ENCODE results near the gene ATP1B3.
"Not testable (repeated sequence)": the region's sequence is repeated elsewhere in the genome, so short reads cannot be mapped to it uniquely, and the experiment has no call there.

The ATP1B3 gene

GRCh38 chr3:141909408-141909807 lies 33.0 kb downstream of the ATP1B3 start:
- no peak for FAIRE-seq

- FAIRE-seq, result not testable (repeated sequence)
Observed at GRCh38 chr3:141909986-141910385, 33.5 kb downstream of the ATP1B3 start.

- FAIRE-seq, result no peak
Observed at GRCh38 chr3:141913150-141913811, 36.8 kb downstream of the ATP1B3 start.

- no peak for FAIRE-seq
Observed at GRCh38 chr3:141914311-141914710, 37.9 kb downstream of the ATP1B3 start.

- FAIRE-seq, result no peak
Observed at GRCh38 chr3:141915016-141915415, 38.6 kb downstream of the ATP1B3 start.

- no peak for FAIRE-seq
Observed at GRCh38 chr3:141915766-141916165, 39.3 kb downstream of the ATP1B3 start.

- no peak for FAIRE-seq
Observed at GRCh38 chr3:141920701-141921100, 44.3 kb downstream of the ATP1B3 start.

GRCh38 chr3:141921316-141921715 lies 44.9 kb downstream of the ATP1B3 start:
- FAIRE-seq, result no peak

- FAIRE-seq, result not testable (repeated sequence)
Observed at GRCh38 chr3:141925677-141926076, 49.2 kb downstream of the ATP1B3 start.

- FAIRE-seq, result no peak
Observed at GRCh38 chr3:141926929-141927328, 50.5 kb downstream of the ATP1B3 start.

GRCh38 chr3:141928631-141929270 lies 52.3 kb downstream of the ATP1B3 start:
- no peak for FAIRE-seq

GRCh38 chr3:141929341-141929995 lies 53.0 kb downstream of the ATP1B3 start:
- FAIRE-seq, result no peak

- no peak for FAIRE-seq
Observed at GRCh38 chr3:141930801-141931200, 54.4 kb downstream of the ATP1B3 start.

- FAIRE-seq, result no peak
Observed at GRCh38 chr3:141933421-141934300, 57.2 kb downstream of the ATP1B3 start.

- FAIRE-seq, result no peak
Observed at GRCh38 chr3:141934354-141934753, 57.9 kb downstream of the ATP1B3 start.

GRCh38 chr3:141938011-141938500 lies 61.6 kb downstream of the ATP1B3 start:
- FAIRE-seq, result no peak

- FAIRE-seq, result no peak
Observed at GRCh38 chr3:141939759-141940158, 63.3 kb downstream of the ATP1B3 start.

- no peak for FAIRE-seq
Observed at GRCh38 chr3:141940194-141940776, 63.8 kb downstream of the ATP1B3 start.

GRCh38 chr3:141941093-141941492 lies 64.7 kb downstream of the ATP1B3 start:
- no peak for FAIRE-seq

- FAIRE-seq, result no peak
Observed at GRCh38 chr3:141942006-141942405, 65.6 kb downstream of the ATP1B3 start.

GRCh38 chr3:141945726-141946485 lies 69.5 kb downstream of the ATP1B3 start:
- no peak for FAIRE-seq

- no peak for FAIRE-seq
Observed at GRCh38 chr3:141949399-141949798, 73.0 kb downstream of the ATP1B3 start.
